PC-3 (cell line): ENCODE measurements around the gene ZFP64.

ENCODE experiments used
- EZH2 ChIP-seq: fragments of 300-600 bp; sonication (generic); IDR thresholded peaks from one replicate; pipeline ENCODE4 v1.6.1; 2017; ENCODE audit warnings: antibody characterized with exemption, mild to moderate bottlenecking, low read length; ENCODE audit not compliant: unreplicated experiment
- EZH2phosphoT487 ChIP-seq: fragments of 300-600 bp; sonication (generic); IDR thresholded peaks from 2 replicates; pipeline ENCODE4 v1.6.1; 2018; ENCODE audit warnings: mild to moderate bottlenecking, antibody characterized with exemption, low read length, borderline replicate concordance
- TF ChIP-seq, protein P1 (sequence below): fragments of 300-600 bp; sonication (generic); conservative IDR thresholded peaks from 2 replicates; pipeline ENCODE4 v1.5.1; 2017; ENCODE audit warnings: antibody characterized with exemption, low read depth, mild to moderate bottlenecking, low read length

DNA sequence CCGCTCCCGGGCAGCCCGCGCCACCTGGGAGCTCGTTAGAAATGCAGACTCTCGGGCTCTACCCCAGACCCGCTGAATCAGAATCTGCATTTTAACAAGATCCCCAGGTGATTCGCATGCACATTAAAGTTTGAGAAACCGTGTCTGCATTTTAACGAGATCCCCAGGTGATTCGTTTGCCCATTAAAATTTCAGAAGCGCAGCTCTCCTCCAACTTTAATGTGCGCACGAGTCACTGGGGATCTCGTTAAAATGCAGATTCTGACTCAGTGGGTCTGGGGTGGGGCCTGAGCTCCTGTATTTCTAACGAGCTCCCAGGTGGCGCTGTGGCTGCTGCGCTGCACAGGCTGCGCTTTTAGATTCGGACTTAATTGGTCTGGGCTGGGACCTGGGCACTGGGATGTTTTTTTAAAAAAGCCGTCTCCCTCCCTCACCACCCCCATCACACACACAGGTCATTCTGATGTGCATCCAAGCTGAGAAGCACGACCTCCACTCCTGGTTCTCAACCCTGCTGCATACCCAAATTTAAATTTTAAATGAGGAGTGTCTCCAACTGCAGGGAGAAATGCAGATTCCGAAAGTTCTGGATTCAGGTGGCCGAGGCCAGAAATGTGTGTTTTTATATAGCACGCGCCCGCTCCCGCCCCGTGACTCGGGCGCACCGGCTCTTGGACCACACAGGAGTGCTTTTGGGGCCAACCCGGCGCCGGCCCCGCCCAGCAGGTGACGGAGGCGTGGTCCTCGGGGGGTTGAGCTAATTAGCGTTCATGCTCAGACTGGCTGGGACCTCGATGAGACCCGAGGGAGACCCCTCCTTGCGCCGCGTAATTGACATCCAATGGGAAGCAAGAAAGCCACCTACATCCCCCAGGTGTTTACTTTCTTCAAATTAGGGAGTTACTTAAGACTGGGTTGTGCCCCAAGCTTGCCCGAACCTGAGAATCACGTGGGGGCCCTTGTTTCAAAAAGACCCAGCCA, 85.8 kb downstream of the ZFP64 start:
- TF ChIP-seq EZH2 (no peak), EZH2phosphoT487 (no peak)
- TF ChIP-seq, protein P1, sequence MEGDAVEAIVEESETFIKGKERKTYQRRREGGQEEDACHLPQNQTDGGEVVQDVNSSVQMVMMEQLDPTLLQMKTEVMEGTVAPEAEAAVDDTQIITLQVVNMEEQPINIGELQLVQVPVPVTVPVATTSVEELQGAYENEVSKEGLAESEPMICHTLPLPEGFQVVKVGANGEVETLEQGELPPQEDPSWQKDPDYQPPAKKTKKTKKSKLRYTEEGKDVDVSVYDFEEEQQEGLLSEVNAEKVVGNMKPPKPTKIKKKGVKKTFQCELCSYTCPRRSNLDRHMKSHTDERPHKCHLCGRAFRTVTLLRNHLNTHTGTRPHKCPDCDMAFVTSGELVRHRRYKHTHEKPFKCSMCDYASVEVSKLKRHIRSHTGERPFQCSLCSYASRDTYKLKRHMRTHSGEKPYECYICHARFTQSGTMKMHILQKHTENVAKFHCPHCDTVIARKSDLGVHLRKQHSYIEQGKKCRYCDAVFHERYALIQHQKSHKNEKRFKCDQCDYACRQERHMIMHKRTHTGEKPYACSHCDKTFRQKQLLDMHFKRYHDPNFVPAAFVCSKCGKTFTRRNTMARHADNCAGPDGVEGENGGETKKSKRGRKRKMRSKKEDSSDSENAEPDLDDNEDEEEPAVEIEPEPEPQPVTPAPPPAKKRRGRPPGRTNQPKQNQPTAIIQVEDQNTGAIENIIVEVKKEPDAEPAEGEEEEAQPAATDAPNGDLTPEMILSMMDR: peak; percentile 68
